Cerebellar nuclear complex (tissue), 1 donor: ENCODE measurements around the gene USP3.

ENCODE experiments used
- DNase-seq, 2 experiments: peaks; one replicate each; lab custom pipeline; 2025; lab: John Stamatoyannopoulos, UW

The USP3 gene

DNA sequence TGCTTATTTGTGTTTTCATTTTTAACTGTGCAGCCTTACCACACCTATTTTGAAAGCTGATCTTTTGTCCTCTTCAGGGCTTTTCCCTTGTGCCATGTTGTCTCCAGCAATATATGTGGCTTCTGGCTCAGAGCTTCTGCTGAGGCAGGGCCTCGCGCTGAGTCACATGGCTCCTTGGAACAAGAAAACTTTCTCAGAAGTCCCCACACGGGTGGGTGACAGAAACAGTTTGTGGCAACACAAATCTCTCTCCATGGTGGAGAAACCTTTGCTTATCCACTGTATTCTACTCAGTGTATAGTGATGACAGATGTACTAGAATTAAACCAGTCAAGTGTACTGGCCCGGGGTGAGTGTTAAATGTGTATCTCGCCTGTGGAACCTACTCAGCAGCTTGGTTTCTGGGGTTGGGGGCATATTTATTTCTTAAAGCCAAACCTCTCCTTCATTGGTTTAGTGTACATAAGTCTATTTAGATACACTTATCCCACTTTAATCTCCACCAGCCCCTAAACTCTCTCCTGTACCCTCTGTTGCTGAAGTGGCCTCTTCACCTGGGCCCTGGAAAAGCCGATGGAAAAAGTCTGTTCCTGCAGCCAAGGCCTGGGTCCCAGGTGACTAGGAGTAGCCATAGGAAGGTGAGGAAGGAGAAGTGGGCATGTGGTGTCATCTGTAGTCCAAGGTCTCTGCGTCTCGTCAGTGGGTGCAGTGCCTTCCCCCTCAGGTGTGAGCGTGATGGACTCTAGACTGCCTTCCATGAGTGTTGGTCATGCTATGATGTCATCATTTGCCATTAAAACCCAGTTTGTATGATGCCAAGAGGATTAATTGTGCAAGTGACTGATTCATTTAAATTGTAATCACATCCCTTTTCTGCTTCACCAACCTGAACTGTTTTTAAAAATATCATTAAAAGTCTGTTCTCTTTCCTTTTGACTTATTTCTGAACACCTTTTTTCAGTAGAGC is 89.6 kb downstream of the USP3 start:
- DNase-seq, result no peak

GRCh38 chr15:63595065-63595464 is 90.7 kb downstream of the USP3 start:
- DNase-seq, result no peak

- no peak for DNase-seq
Measured at GRCh38 chr15:63595688-63596087, 91.3 kb downstream of the USP3 start.

DNA sequence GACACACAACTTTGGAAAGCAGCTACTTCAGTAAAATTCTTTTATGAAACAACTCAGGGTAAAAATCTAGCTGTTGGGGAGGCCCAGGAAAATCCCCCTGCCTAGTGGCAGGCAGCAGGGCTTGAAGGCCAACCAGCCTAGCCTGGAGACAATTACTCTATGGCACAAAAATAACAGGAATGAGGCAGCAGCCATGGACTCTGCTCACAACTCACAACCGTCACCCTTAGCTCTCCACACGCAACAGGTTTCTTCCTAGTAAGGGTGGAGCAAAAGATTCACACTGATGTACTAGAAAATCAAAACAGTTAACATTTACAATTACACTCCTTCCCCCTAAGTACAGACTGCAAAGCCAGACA is 92.3 kb downstream of the USP3 start:
- no peak for DNase-seq

DNA sequence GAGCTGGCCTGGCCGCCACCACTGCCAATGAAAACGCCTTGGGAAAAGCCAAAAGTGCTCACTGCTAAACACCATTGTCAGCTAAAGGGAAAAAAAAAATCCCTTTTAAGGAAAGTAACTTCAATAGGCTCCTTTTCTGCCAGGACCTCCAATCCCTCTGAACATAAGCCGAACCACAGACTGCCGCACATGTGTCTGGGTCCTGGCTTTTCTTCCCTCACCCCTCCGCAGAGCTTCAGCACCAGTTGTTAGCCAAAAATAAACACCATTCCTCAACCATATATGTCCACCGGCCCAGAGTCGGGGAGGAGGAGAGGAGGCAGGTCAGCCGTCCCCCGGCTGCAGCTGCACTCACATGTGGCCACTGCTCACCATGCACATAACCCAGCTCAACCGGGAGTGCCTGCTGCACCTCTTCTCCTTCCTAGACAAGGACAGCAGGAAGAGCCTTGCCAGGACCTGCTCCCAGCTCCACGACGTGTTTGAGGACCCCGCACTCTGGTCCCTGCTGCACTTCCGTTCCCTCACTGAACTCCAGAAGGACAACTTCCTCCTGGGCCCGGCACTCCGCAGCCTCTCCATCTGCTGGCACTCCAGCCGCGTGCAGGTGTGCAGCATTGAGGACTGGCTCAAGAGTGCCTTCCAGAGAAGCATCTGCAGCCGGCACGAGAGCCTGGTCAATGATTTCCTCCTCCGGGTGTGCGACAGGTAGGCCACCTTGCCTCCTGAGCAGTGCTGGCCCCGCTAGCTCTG is 92.8 kb downstream of the USP3 start, which contains the start of gene FBXL22:
TSS of gene FBXL22 (plus strand) at position 350 of the 753 bp plus-strand sequence. CDS start at position 356, 6 bp downstream.
- DNase-seq, result no peak

- DNase-seq, result no peak
Measured at GRCh38 chr15:63597821-63598220, 93.4 kb downstream of the USP3 start.

DNA sequence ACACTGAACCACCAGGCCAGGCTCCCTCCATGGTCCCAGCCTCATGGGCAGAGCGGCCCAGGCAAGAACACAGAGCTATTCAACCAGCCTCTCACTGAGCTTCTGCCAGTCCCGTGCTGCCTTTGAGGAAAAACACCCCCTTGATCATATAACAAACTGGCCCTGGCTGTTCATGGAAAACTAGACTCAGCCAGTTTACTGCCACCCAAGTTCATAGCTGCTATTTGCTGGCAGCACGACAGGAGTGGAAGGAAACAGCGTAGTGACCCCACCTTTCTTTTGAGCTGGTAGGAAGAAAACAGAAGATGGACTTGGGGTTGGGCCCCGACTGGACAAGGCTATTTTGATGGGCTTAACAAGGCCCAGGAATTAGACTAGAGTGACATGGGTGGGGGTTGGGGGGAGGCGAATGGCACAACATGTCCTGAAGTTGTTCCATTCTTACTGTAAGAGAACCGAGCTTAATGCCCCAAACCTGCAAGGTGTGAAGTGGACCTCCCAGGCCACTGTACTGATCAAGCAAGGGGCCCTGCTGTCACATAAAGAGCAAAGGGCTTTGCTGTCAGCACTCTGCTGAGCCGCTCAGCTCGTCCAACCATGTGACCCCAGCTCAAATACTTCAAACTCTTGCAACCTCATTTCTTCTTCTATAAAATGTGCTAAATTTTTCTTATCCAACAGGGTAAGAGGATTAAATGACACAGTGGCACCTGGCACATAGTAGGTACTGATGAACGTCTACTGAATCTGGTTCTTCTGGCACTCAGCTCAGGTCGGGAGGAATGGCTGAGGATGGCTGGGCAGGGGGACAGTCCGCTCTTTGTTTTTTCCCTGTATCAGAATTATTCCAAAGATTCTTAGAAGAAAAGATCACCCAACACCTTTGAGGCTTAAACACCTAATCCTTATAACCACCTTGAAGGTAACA is 94.3 kb downstream of the USP3 start:
- DNase-seq, result no peak

- DNase-seq, result no peak
Measured at GRCh38 chr15:63599401-63600000, 95.1 kb downstream of the USP3 start.

DNA sequence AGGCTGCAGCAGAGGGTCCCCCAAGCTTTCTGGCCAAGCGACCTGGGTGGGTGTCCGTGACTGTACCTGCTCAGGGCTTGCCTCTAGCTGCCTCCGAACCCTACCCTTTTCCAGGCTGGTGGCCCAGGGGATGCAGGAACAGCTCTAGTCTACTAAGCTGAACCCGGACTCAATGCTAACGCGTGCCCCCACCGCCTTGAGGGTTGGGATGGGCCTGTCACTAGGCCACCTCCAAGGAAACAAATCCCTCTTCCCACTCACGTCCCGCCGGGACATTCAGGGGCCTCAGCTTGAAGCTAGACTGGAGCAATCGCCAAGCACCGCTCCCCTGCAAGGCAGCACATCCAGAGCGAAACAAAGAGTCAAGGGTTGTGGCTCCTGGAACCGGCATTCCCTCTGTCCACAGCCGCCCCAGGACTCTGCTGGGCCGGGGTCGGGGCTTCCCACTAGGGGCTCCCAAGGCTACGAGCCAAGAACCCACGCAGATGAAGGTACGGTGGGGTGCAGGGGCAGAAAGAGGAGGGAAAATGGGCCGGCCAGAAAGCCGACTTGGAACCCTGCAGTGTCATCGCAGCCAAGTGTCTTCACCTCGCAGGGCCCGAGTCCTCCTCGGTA is 95.7 kb downstream of the USP3 start:
- DNase-seq, result no peak

- DNase-seq, result peak in 1 of 2 experiments; percentile 40
Measured at GRCh38 chr15:63600616-63601025, 96.2 kb downstream of the USP3 start.

DNA sequence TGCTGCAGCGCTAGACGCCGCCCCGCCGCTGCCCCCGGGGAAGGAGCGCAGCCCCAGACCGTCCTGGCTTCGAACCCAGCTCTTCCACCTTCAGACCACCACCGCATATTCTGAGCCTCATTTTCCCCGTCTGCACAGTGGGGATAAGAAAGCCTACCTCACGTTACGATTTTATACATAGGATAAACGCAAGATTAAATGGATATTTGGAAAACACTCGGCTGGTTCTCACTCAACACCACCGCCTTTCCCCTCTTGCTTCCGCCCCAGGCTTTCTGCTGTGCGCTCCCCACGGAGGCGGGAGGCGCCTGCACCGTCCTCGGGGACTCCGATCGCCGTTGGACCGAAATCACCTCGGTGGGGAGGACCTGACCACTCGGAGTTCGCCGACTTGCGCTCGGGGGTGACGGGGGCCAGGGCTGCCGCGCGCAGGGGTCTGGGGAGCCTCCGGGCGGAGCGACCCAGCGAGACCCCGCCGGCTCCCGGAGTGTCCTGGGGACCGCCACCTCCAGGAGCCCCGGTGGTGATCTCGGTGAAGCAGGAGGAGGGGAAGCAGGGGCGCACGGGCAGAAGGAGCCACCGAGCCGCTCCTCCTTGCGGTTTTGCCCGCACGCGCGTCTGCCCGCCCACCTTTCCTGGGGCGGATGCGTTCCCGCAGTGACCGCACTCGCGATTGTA is 96.8 kb downstream of the USP3 start:
- no peak for DNase-seq

GRCh38 chr15:63601704-63602185 is 97.4 kb downstream of the USP3 start:
- no peak for DNase-seq

GRCh38 chr15:63602595-63602994 is 98.2 kb downstream of the USP3 start:
- DNase-seq, result no peak

DNA sequence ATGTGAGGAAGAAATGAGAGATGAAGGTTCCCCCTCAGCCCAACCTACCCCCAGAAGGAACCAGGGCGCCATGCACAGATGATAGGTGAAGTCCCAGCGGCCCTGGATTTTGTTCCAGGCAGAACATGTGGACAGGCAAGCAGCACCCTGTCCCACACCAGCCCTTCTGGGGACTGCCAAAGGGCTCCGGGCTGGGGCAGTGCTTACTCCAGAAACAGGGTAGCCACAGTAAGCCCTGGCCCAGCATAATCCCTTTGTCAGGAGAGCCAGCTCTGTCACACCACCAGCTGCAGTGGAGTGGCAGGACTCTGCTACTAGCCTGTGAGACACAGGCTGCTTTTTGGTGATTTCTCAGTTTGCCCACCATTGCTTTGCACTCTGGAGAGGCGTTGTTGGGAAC is 99.1 kb downstream of the USP3 start:
- DNase-seq, result no peak

DNA sequence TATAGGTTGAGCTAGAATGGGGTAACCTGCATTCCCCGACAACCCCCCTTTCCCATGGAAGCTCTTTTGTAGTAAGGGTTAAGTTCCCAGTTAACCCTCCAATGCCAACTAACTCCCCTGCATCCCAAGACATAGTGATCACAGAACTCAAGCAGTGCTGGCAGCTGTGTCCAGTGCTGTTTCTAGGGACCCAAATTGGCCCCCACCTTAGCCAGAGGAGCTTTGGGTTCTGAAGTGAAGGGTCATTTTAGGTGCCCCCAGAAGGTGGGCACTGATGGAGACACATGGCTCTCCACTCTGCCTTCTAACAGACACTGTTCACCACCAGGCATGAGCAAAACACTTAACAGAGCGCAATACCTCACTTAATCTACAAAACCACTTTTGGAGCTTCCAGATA is 99.9 kb downstream of the USP3 start:
- no peak for DNase-seq

DNA sequence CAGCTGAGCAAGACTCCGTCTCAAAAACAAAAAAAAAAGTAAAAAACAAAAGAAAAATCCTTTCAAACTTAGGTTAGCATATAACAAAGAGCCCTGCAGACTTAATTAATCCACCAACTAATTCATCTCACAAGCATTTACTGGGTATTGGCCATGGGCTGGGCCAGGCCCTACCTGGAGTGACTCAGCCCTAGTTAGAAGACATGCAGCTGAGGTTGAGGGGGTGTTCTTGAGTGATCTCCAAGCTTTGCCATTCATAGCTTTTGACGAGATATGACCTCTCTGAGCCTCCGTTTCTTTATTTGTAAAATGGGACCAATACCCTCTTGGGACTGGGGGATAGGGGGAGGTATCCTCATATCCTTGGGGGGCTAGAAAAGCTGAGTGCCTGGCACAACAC is 100.6 kb downstream of the USP3 start:
- no peak for DNase-seq

DNA sequence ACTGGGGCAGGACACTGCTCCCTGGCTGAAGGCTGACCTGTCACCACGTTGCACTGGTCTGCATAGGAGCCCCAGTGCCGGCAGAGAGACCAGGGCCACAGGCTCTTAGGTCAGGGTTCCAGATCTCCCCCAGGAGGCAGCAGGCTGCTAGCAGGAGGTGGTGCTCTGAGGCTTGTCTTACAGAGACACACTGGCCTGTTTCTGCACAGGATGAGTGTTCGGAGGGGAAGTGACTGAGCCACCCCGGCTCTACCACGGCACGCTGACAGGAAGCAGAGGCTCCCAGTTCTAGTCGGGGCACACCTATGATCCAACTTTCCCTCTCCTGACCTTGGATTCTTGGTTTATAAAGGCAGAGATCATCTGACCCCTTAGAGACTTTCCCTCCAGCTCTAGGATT is 101.4 kb downstream of the USP3 start:
- DNase-seq, result no peak

- no peak for DNase-seq
Measured at GRCh38 chr15:63606308-63606707, 101.9 kb downstream of the USP3 start.

GRCh38 chr15:63608989-63609388 is 104.6 kb downstream of the USP3 start:
- no peak for DNase-seq

GRCh38 chr15:63609448-63609847 is 105.1 kb downstream of the USP3 start:
- no peak for DNase-seq
